Activated T-cell treated with anti-CD3 and anti-CD28 coated beads, Interleukin-2, amount 50 U/mL, for 1 hour (primary cell): ENCODE data around the gene ATPAF2.
"Not testable (repeated sequence)": the region's sequence is repeated elsewhere in the genome, so short reads cannot be mapped to it uniquely, and the experiment has no call there.

ENCODE experiments used
- DNase-seq: peaks from one replicate; pipeline ENCODE4 v3.0.0-alpha.2; 2020

Gene ATPAF2

DNA sequence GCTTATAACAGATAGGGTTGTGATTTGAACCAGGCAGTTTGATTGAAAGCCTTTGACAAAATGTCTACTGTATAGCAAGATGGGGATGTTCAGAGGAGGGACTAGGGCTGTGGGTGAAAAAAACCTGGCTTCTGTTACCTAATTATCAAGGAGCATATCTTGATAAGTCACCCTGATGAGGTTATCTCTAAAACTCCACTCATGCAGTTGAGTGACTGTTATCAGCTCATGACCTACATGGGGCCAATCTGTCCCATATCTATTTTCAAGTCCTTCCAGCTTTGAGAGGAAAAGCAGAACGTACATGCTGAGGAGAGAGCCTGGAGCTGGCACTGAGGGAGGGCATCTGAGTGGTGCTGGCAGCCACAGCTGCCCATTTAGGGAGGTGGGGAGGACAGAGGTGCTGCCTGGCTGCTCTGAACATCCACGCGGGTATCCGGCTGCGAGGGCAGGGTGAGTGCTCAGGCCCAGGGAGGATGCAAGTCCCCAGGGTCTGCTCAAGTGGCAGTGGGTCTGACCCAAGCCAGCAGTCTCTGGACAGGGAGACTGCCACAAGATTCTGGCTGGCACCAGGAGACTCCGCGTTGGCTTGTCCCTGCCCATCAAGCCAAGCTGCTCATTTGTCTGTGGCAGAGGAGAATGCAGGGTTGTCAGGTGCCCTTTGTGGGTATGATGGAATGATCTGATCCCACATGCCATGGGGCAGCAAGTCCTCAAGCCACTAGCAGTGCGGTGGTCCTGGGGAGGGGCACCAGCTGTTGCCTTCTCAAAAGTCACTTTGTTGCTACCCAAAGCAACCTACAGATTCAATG lies 29.2 kb downstream of the ATPAF2 start:
- no peak for DNase-seq

DNA sequence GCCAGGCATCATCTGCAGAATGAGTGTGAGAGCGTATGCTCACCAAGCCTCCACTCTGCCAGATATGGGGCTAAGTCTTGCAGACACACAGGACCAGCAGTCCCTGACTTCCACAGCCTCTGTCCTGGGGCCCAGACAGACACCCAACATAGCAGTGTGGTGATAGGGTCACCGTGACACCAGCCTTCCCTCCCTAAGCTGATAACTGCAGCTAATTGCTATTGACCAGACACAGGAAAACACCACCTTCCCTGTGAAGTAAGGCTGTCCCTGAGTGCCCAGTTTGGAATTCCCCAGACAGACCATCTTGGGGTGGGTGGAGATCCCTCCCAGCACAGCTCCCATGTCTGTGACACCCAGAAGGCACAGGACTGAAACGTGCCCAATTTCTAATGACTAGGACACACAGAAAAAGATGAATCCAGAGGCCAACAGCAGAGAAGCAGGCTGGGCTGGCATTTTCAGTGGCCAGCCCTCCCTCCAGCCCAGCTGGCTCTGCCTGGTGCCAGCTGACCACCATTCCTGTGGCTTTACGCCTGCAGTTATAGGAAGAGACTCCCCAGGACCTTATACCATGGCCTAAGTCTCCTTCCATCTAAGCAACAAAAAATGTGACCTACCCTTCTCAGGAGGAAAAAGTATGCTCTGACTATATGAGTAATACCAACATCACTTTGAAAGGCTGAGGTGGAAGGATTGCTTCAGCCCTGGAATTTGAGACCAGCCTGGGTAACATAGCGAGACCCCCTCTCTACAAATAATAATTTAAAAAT lies 30.3 kb downstream of the ATPAF2 start:
- DNase-seq, result no peak

DNA sequence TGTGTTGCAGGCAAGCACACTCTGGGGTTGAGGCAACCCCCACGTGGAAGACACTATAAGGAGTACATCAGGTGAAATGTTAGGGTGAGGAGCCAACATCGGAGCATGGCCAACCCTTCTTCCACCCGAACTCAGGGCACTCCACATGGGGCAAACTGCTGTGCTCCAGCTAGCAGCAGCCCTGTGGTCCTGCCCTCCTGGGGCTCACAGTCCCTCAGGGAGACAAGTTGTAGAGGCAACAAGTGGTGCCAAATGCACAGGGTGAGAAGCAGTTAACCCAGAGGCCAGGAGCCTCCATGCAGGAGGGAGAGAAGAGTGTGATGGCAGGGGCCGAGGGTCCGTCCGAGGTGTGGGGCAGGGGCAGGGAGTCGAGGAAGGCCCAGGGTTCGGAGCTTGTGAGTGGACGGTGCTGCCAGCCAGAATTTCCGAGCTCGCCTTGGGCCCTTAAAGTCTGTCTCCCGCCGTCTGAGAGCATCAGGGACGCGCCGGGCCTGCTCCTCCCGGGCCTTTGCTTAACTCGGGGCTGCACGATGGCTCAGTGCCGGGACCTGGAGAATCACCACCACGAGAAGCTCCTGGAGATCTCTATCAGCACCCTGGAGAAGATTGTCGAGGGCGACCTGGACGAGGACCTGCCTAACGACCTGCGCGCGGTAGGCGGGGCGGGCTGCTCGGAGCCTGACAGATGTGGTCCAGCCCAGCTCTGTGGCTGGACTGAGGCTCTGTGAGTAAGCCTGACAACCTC lies 32.3 kb downstream of the ATPAF2 start:
- DNase-seq, result no peak

DNA sequence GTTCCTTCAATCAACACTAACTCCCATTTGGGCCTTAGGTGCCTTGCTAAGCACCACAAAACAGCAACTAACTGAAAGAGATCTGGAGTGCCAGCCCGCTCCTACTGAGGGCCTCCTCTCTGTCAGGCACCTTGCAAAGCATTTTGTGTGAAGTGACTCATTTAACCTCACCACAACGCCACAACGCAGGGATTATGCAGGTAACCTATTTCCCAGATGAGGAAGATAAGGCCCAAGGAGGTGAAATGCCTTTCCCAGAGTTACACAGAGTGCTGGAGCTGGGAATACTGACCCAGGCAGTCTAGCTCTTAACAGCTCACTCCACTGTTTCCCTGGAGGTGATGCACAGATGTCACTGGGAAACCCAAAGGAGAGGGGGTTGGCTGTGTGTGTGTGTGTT lies 33.5 kb downstream of the ATPAF2 start:
- no peak for DNase-seq

DNA sequence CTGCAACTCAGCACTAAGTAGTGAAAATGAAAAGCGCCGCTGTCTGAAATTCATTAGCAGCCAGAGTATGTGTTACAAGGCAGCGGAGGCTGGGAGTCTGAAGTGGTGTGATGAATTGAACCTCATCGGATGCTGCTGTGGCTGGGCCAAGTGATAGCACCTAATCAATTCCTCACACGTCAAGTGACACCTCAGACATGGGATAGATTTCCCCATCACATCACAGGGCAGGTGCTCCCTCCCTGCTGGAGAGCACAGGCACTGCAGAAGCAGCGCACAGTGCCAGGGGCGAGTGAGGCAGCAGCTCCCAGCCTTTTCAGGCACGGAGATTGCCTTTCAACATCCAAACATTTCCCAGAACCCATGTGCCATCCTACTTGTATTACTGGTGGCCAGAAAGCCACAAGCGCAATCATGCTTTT lies 34.1 kb downstream of the ATPAF2 start:
- DNase-seq, result no peak

DNA sequence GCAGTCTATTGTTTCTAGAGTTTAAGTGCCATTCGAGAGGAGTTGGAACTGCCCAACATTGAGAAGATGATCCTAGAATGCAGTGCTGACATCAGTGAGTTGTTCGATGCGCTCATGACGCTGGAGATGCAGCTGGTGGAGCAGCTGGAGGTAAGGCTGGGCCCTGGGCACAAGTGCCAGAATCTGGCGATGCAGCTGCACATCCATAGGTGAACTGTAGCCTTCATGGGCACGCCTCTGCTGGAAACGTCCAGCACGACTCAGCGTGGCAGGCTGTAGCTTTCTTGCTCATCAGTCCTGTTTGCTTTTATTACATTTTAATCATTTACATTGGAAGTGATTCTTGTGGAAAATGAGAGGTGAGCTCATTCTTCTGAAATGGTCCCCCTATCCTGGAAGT lies 34.6 kb downstream of the ATPAF2 start:
- DNase-seq, result no peak

DNA sequence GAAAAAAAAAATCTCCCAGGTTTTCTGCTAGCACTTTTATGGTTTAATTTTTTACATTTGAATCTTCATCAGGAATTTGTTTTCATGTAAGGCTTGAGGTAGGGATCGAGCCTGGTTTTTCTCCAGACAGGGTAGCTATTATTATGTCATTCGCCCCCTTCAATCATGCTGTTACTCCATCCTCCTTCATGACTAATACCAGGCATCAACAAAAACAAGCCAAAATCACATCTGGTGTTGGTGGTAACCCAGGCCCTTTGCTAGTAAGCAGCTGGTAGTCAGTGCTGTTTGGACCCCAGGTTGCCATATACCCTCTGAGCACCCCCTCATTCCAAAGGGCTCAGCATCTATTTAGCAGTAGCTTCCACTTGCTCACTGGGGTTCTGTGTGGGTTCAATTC lies 36.8 kb downstream of the ATPAF2 start:
- no peak for DNase-seq

DNA sequence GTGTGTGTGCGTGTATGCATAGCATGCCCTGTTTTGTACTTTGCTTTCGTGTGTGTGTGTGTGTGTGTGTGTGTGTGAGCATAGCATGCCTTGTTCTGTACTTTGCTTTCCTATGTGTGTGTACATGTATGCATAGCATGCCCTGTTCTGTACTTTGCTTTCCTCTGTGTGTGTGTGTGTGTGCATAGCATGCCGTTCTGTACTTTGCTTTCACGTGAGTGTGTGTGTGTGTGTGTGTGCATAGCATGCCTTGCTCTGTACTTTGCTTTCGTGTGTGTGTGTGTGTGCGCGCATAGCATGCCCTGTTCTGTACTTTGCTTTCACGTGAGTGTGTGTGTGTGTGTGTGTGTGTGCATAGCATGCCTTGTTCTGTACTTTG lies 38.9 kb downstream of the ATPAF2 start:
- DNase-seq, result no peak

DNA sequence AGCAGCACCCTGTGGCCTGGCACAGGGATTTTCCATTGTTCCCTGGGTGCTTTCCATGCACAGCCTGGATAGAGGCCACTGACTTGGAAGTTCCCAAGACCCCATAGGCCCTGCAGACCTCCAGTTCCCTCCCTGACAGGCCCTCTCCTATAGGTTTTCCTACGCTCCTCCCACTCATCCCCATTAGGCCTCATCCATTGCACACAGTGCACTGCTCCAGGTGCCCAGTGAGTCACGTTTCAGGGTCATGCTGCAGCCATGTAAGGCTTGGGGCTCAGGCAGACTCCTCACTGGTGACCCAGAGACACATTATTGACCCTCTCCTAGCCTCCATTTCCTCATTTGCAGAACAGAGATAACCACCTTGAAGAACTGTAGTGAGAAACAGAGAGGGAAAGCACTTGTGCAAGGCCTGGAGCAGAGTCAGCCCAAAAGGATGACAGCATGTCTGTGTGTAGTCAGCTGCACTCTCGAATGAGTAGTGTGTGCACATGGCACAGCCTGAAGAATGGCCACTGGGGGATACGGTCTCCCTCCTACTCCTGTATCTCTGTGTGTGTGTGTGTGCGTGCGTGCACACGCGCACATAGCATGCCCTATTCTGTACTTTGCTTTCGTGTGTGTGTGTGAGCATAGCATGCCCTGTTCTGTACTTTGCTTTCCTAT lies 39.5 kb downstream of the ATPAF2 start:
- no peak for DNase-seq

DNA sequence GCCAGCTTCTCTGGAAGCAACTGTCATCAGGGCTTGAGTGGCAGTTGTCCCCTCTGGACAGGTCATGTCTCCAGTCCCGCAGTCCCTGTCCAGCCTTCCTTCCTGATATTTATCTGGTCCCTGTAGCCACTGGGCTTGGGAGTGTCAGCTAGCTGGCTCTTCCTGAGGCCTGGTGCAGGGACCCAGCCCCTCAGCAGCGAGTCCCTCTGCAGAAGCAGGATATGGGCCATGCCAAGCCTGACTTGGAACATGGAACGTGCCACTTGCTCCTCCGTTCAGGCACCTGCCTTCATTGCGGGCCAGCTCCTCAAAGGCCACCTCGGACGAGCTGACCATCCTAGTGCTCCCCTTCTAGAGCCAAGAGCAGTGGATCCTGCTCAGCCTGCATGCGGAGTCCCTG lies 40.0 kb downstream of the ATPAF2 start:
- no peak for DNase-seq

DNA sequence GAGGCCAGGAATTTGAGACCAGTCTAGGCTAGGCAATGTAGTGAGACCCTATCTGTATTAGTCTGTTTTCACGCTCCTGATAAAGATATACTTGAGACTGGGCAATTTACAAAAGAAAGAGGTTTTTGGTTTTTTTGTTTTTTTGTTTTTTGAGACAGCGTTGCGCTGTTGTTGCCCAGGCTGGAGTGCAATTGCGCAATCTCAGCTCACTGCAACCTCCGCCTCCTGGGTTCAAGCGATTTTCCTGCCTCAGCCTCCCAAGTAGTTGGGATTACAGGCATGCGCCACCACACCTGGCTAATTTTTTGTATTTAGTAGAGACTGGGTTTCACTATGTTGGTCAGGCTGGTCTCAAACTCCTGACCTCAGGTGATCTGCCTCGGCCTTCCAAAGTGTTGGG lies 43.1 kb downstream of the ATPAF2 start:
- not testable (repeated sequence) for DNase-seq

DNA sequence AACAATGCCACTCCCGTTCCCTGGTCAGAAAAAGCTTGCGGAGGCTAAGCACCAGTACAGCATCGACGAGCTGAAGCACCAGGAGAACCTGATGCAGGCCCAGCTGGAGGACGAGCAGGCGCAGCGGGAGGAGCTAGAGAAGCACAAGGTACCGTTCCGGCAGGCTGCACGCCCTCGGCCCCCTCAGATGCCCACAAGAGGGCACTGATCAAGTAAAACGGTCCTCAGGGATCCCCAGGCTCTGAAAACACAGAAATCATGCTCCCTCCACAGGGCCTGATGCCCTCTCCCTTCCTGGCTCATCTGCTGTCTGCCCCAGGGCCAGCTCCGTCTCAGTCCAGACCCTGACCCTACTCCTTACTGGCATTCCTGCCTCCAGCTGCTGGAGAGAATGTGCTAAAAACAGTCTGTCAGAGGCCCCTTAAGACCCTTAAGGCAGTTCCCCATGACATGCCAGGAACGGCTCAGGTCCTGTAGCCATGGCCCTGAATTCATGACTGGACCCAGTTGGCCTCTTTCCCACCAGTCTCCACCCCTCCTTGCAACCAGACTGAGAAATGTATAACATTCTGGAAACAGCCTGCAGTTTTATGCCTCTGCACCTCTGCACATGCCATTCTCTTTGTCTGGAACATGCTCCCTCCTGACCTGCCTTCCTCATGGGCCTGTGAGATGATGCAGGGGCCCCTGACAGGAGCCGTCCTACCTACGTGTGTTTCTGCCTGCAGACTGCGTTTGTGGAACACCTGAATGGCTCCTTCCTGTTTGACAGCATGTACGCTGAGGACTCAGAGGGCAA lies 44.5 kb downstream of the ATPAF2 start:
- DNase-seq, result no peak

DNA sequence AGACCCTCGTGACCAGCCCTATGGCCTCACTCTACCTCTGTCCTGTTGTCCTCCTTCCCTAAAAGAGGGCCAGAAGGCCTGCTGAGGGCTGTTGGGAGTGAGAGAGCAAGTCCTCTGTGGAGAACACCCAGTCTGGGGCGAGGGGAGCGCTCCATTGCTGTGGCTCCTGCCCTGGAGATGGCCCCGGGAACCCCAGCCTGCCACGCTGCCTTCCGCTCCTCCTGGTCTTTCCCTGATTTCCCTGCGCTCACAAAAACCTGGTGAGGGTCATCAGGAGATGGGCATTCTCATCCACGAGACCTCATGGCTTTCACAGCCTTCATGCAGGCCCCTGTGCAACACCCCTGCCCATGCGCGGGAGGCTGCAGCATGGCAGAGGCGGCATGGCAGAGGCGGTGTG lies 45.1 kb downstream of the ATPAF2 start:
- DNase-seq, result no peak

DNA sequence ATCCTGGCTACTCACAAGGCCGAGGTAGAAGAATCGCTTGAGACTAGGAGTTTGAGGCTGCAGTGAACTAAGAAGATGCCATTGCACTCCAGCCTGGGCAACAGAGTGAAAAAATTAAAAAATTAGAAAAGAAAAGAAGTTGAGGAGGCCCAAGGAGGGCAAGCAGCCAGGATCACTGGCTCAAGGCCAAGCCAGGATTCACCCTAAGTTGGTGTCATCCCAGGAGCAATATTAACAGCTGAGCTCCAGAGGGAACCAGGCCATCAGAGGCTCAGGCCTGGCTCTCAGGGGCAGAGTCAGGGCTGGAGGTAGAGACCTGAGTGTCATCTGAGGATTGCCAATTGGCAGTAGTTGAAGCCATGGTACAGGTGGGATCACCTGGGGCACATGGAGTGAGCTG lies 45.6 kb downstream of the ATPAF2 start:
- DNase-seq, result no peak

DNA sequence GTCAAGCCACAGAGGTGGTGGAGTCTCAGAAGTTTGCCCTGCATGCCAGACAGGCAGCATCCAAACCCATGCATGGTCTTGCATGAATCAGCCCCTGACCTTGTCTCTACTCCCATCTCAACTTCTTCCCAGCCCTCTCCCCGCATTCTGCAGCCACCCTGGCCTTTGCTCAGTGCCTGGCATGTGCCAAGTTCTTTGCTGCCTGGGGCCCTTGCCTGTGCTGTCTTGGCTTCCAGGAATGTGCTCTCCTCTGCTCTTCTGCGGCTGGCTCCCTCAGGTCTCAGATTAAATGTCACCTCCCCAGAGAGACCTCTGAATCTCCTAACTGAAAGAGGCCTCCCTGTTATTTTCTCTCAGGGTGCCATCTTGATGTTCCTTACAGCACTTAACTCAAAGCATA lies 48.7 kb downstream of the ATPAF2 start:
- no peak for DNase-seq

DNA sequence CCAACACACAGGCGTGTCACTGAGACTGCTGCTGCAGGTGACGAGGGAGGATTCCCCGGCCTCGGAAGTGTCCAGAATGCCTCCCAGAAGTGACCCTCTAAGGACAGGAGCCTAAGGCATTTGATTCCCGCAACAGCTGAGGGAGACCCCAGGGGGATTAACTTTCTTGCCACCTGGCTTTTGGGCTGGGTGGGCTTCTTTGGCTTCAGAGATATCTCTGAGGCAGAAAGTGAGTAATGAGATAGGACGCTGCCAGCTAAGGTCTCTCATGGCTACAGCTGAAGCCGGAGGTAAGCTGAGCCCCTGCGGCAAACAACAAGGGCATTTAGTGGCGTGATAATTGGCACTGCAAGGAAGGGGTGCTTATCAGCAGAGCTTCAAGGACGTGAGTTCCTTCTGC lies 49.4 kb downstream of the ATPAF2 start:
- DNase-seq, result no peak

DNA sequence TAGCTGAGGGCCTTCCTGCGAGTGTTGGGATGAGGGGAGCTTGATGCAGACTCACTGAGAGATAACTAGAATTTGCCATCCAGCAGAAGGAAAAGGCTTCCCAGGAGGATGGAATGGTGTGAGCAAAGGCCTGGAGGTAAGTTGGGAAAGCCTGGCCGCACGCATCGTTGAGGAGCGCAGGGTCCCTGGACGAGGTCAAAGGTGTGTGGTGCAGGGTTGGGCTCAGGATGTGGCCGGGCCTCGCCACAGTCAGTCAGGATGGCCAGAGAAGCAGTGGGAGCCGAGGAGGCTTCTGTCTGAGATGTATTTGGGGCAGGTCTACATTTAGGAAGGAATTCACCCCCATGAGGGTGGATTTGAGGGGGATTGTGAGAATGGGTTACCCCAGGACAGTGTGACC lies 49.9 kb downstream of the ATPAF2 start:
- DNase-seq, result no peak

DNA sequence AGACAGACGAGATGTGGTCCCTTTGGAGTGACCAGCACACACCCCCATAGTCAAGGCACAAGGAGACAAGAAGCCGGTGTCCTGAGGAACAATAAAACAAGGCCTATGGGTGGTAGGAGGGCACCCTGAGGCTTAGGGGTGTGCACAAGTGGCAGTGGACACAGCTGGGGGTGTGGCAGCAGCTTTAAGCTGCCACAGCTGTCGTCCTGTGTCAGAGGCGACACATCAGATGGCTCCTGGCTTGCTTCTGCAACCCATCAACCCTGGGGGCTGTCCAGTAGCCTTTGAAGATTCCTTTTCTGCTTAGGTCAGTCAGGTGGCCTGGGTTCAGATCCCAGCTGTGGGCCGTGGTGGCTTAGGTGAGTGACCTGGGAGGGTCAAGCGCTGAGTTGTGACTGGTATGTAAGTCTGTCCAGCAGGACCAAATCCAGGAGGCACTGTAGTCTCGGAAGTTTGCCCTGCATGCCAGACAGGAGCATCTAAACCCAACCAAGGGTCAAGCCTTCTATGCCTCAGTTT lies 50.5 kb downstream of the ATPAF2 start:
- DNase-seq, result no peak

DNA sequence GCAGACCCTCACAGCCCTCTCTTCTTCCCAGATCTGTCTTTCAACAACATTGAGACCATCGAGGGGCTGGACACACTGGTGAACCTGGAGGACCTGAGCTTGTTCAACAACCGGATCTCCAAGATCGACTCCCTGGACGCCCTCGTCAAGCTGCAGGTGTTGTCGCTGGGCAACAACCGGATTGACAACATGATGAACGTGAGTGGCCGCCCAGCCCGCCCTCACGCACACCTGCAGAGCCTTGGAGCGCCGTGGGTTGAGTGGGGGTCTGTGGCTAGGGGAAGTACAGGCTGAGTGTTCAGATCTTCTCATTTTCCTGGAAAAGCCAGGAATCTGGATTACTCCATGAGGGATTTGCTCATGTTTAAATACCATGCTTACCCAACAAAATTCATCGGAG lies 51.1 kb downstream of the ATPAF2 start:
- DNase-seq, result no peak

DNA sequence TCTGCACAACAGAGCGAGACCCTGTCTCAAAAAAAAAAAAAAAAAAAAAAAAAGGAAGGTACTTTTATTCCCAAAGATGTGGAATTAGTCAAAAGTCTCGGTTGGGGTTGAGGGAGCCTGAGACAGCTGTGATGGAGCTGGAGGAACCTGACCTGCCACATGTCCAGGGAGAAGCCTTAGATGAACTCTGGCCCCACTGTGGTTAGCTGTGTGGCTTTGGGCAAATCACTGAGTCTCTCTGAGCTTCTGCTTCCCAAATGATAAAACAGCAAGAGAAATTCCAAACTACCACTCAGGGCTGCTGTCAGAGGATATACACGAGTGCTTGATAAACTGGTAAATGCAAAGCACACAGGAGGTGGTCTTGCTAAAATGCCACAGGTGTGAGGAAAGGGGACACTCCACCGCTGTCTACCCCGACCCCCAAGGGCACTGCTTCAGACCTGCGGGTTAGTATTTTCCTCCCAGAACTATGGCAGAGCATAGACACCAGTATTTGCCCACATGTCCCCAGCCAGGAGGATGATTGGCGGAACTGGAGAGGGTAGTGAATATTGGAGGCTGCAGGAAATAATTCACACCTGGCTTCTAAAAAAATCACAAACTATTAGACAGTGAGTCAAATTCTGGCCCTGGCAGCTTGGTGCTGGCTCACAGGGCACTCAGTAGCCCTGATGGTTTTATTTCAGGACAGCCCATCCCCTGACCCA lies 51.6 kb downstream of the ATPAF2 start:
- no peak for DNase-seq

DNA sequence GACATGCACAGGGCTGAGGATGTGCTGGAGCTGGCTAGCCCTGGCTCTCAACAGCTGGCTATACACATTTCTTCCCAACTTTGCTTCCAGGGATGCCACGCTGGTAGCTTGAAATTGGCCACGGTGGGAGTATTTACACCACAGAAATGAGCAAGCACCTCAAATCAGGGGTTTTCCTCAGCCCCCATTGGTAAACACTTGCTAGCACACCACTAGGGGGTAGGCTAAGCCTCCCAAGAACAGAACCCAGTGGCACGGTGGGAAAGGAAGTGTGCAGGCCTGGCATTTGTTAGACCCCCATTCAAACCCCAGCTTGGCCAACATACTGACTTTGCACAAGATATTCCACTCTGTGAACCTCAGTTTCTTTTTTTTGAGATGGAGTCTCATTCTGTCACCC lies 53.4 kb downstream of the ATPAF2 start:
- DNase-seq, result no peak

DNA sequence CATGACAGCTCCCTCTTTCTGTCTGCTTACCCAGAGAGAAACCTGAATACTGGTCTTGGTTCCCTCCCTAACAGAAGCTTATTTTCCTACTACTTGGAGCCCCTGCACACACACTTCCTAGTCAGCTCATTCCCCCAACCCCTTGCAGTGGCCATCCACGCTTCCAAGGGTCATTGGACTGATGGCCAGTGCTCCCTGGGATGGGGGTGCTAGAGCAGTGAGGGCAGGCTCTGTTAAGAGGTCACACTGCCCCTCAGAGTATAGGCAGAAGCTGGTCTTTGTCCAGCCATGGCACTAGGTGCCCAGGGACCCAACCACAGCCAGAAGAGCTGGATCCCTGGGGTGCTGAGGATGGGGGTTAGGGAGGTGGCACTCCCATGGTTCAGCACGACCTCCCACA lies 53.8 kb downstream of the ATPAF2 start:
- DNase-seq, result no peak
